BJ (cell line): ENCODE data around the gene SERPINE1. TPM values are rescaled to one million over a fixed set of nuclear protein-coding genes. Genes with fewer than 3 reads are reported as not detected.
A peak's percentile ranks its signal among the peaks of the same experiment; 100 is the strongest.

Experiments used
- CTCF ChIA-PET: fragments of 350-600 bp; formaldehyde crosslinking; extraction: SDS; loops from one replicate; lab custom pipeline; 2021; ENCODE audit warnings: antibody characterized with exemption, inconsistent platforms; lab: Yijun Ruan, JAX
- POLR2A ChIA-PET: fragments of 300-600 bp; sonication (Branson Sonifier 250); formaldehyde crosslinking; extraction: SDS; loops from one replicate; lab custom pipeline; 2021; ENCODE audit warnings: antibody characterized with exemption; lab: Charles Lee
- DNase-seq: peaks from one replicate; pipeline ENCODE4 v3.0.0-alpha.2; 2011; ENCODE audit warnings: low read depth
- H3K27me3 ChIP-seq: 2 replicates; pipeline ENCODE4 v1.6.0; 2011; ENCODE audit warnings: low read length; ENCODE audit not compliant: control insufficient read depth, insufficient read depth
- H3K36me3 ChIP-seq: 2 replicates; pipeline ENCODE4 v1.5.1; 2011; ENCODE audit warnings: low read length; ENCODE audit not compliant: control insufficient read depth, insufficient read depth
- H3K4me3 ChIP-seq: 2 replicates; pipeline ENCODE4 v1.5.1; 2011; ENCODE audit warnings: low read depth, mild to moderate bottlenecking, control low read depth, low read length
- polyA plus RNA-seq: library from polyadenylated mRNA; depleted of rRNA; stranded (reverse); fragments of >200 nt; gene quantifications from 2 replicates; pipeline ENCODE4 v1.2.3, GENCODE V29; 2011
- TF ChIP-seq, protein P1 (sequence below): IDR thresholded peaks from 2 replicates; pipeline ENCODE4 v1.5.1; 2011; ENCODE audit warnings: low read depth, mild to moderate bottlenecking, control low read depth, inconsistent platforms, low read length, moderate library complexity; ENCODE audit not compliant: insufficient read depth

SERPINE1 gene
- polyA plus RNA-seq, 1 experiment, result 1,433 TPM

DNA sequence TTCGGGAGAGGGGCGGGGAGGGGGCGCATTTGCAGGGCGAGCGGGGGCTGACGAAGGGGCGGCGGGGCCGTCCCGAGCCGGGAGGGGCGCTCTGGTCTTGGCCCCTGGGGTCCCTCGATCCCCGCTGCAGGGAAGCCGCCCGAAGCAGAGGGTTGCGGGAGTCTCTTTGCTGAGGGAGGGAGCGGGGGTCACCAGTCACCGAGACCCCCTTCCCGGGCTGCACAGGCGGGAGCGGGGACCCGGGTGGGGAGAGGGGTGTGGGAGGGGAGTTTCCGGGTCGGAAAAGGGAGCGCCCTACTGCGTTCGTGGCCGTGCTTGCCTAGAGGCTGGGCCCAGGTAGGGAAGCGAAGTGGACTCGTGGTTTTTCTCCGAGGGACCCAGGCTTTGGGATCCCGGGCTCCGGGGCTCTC lies 27.8 kb downstream of the SERPINE1 start:
- CTCF ChIA-PET, result interaction anchor here (0.9 to 4.9 kb wide), 7 partner anchors 11 to 128 kb away, joined by 3 to 28 read pairs (median 5); partner anchors contain the start of gene VGF

DNA sequence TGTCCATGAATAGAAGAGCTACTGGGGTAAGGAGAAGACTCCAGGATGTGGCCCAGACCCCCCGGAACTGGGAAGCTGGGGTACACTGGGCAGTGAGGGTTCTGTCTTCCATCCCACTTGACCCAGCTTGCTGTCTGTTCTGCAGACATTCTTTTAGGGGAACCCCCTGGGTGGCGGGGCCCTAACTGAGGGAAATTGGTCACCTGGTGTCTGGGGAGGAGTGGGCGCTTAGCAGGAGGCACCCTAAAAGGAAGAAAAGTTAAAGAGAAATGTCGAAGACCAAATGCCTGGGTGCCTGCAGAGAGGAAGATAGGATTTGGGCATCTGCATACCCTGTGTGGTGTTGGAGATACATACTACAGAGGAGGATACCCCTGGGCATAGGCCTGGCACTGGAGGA lies 28.4 kb downstream of the SERPINE1 start:
- H3K27me3 ChIP-seq, result 0 out of 2 replicates have a peak, but pooled peaks cover 2% of the 10 kb centered on the region
- no peak for DNase-seq
- ChIA-PET CTCF (interaction anchor here (0.9 to 4.9 kb wide), 4 partner anchors 12 to 127 kb away, joined by 3 to 28 read pairs (median 5); no protein-coding TSS in a partner anchor), POLR2A (interaction anchor here (0.7 kb wide), 1 partner anchor 281 kb away, joined by 7 read pairs; the partner anchor contains the start of gene SRRT)
- TF ChIP-seq, protein P1, sequence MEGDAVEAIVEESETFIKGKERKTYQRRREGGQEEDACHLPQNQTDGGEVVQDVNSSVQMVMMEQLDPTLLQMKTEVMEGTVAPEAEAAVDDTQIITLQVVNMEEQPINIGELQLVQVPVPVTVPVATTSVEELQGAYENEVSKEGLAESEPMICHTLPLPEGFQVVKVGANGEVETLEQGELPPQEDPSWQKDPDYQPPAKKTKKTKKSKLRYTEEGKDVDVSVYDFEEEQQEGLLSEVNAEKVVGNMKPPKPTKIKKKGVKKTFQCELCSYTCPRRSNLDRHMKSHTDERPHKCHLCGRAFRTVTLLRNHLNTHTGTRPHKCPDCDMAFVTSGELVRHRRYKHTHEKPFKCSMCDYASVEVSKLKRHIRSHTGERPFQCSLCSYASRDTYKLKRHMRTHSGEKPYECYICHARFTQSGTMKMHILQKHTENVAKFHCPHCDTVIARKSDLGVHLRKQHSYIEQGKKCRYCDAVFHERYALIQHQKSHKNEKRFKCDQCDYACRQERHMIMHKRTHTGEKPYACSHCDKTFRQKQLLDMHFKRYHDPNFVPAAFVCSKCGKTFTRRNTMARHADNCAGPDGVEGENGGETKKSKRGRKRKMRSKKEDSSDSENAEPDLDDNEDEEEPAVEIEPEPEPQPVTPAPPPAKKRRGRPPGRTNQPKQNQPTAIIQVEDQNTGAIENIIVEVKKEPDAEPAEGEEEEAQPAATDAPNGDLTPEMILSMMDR, result no peak
- peaks cover 16% of the 10 kb centered on the region for H3K36me3 ChIP-seq
- peak overlapping the region; percentile 99 for H3K4me3 ChIP-seq

More for the DNA sequence above, 27.8 kb downstream of the SERPINE1 start:
- DNase-seq, result no peak
- H3K36me3 ChIP-seq, result peaks cover 12% of the 10 kb centered on the region
- H3K27me3 ChIP-seq, result 0 out of 2 replicates have a peak, but pooled peaks cover 2% of the 10 kb centered on the region
- POLR2A ChIA-PET, result interaction anchor here (0.7 kb wide), 1 partner anchor 280 kb away, joined by 7 read pairs; the partner anchor contains the start of gene SRRT
- H3K4me3 ChIP-seq, result peak overlapping the region; percentile 99
- TF ChIP-seq, protein P1, result no peak

DNA sequence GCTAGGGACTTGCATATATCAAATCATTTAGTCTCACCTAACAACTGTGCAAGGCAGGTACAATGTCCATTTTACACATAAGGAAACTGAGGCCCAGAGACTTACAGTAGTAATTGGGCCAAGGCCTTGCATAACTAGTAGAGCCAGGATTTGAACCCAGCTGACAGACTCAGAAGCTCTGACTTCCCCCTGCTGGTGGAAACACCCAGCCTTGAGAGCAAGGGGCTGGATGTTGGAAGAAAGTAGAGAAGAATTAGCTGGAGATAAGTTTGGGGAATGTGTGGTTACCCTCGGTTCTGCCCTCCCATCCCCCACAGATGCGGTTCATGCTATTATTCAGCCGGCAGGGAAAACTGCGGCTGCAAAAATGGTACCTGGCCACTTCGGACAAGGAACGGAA lies 29.4 kb downstream of the SERPINE1 start:
- CTCF ChIA-PET, result interaction anchor here (0.7 to 4.9 kb wide), 5 partner anchors 9 to 122 kb away, joined by 3 to 28 read pairs (median 3); partner anchors contain the start of gene VGF
- no peak for DNase-seq
- POLR2A ChIA-PET, result interaction anchor here (0.6 kb wide), 2 partner anchors 50 to 90 kb away, joined by 4 to 6 read pairs; no protein-coding TSS in a partner anchor
- Histone ChIP-seq H3K36me3 (peaks cover 19% of the 10 kb centered on the region), H3K27me3 (0 out of 2 replicates have a peak, but pooled peaks cover 2% of the 10 kb centered on the region), H3K4me3 (no peak overlapping the region)
- TF ChIP-seq, protein P1, result peak; percentile 11; the same call in 1 of the 2 replicates

DNA sequence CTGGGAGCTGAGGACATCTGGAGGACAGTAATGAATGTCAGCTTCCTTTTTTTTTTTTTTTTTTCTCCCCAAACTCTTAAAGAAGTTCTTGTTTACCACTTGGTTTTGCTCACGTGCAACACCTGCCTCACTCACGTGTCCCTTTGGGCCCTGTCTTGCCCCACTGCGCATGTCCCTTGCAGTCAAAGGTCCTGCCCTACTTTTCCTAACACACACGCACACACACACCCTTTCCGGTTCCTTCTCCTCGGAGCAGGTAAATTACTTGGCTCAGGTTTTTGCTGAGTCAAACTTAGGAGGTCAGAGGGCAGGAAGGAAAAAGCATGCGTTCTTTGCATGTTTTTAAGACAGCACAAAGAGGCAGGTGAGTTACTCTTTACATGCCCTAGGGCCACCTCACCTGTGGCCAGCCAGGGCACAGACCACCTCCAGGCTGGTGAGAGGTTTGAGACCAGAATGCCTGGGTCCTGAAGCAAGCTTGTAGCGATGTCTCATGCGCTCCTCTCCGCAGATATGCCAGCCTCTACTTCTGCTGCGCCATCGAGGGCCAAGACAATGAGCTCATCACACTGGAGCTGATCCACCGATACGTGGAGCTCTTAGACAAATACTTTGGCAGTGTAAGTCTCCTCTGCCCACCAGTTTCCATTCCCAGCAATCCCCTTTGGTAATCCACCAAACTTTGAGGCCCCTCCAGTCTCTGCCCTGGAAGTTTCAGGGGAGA lies 30.1 kb downstream of the SERPINE1 start:
- Histone ChIP-seq H3K4me3 (no peak overlapping the region), H3K27me3 (0 out of 2 replicates have a peak, but pooled peaks cover 2% of the 10 kb centered on the region), H3K36me3 (peaks cover 19% of the 10 kb centered on the region)
- POLR2A ChIA-PET, result interaction anchor here (0.6 kb wide), 2 partner anchors 49 to 91 kb away, joined by 4 to 6 read pairs; no protein-coding TSS in a partner anchor
- TF ChIP-seq, protein P1, result no peak
- CTCF ChIA-PET, result interaction anchor here (0.7 to 4.9 kb wide), 7 partner anchors 8 to 524 kb away, joined by 3 to 28 read pairs (median 5); partner anchors contain the start of genes TRIM56 and VGF
- DNase-seq, result no peak
